GM19395 (cell line): ENCODE results near the gene HHIP.

Experiments used
- ATAC-seq: cut with Tn5 transposase; IDR thresholded peaks from one replicate; pipeline ENCODE4 v1.9.1; 2021; ENCODE audit warnings: mild to moderate bottlenecking, moderate library complexity; ENCODE audit not compliant: unreplicated experiment

Gene HHIP

GRCh38 chr4:144705601-144706590, 59.9 kb downstream of the HHIP start:
- no peak for ATAC-seq

GRCh38 chr4:144709159-144709558, 63.2 kb downstream of the HHIP start:
- no peak for ATAC-seq

GRCh38 chr4:144709793-144710525, 64.0 kb downstream of the HHIP start:
- ATAC-seq, result no peak

GRCh38 chr4:144710526-144710912, 64.6 kb downstream of the HHIP start:
- no peak for ATAC-seq

GRCh38 chr4:144711700-144712456, 65.9 kb downstream of the HHIP start:
- no peak for ATAC-seq

GRCh38 chr4:144712775-144713174, 66.8 kb downstream of the HHIP start:
- no peak for ATAC-seq

- no peak for ATAC-seq
Measured at GRCh38 chr4:144714166-144714565, 68.2 kb downstream of the HHIP start.

GRCh38 chr4:144715230-144715629, 69.3 kb downstream of the HHIP start:
- ATAC-seq, result peak; percentile 90

- no peak for ATAC-seq
Measured at GRCh38 chr4:144716778-144717177, 70.8 kb downstream of the HHIP start.

- ATAC-seq, result no peak
Measured at GRCh38 chr4:144718958-144719512, 73.1 kb downstream of the HHIP start.

- no peak for ATAC-seq
Measured at GRCh38 chr4:144720491-144720890, 74.5 kb downstream of the HHIP start.

GRCh38 chr4:144721994-144722393, 76.0 kb downstream of the HHIP start:
- ATAC-seq, result no peak

- ATAC-seq, result no peak
Measured at GRCh38 chr4:144723471-144723870, 77.5 kb downstream of the HHIP start.

GRCh38 chr4:144729175-144729574, 83.2 kb downstream of the HHIP start:
- no peak for ATAC-seq

- ATAC-seq, result no peak
Measured at GRCh38 chr4:144732584-144733428, 86.8 kb downstream of the HHIP start.

GRCh38 chr4:144733566-144733965, 87.6 kb downstream of the HHIP start:
- no peak for ATAC-seq

- ATAC-seq, result no peak
Measured at GRCh38 chr4:144734522-144734921, 88.6 kb downstream of the HHIP start.

GRCh38 chr4:144738649-144739048, 92.7 kb downstream of the HHIP start:
- no peak for ATAC-seq

- no peak for ATAC-seq
Measured at GRCh38 chr4:144739511-144740033, 93.6 kb downstream of the HHIP start.

GRCh38 chr4:144740316-144740715, 94.4 kb downstream of the HHIP start:
- ATAC-seq, result no peak
